HG02623 (cell line): ENCODE measurements around the gene ENDOV.
"Not testable (repeated sequence)": the region's sequence is repeated elsewhere in the genome, so short reads cannot be mapped to it uniquely, and the experiment has no call there.

Source experiments
- ATAC-seq: cut with Tn5 transposase; IDR thresholded peaks from one replicate; pipeline ENCODE4 v1.9.1; 2021; ENCODE audit warnings: moderate library complexity; ENCODE audit not compliant: unreplicated experiment

ENDOV gene

DNA sequence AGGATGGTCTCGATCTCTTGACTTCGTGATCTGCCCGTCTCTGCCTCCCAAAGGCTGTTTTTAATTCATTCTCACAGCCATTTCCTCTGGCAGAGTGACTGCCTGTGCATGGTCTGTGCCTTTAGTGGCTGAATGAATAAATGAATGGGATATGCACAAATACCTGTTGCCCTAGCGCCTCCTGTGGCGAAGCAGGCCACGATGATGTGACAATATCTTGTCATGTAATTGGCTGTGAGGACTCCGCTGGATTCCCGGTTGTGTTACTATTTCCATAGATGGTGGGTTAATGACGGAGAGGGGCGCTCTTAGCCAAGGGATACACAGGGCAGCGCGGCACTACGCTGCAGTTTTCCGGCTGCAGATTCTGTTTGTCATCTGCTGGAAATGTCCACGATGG is 26.8 kb upstream of the ENDOV start:
- ATAC-seq, result no peak

DNA sequence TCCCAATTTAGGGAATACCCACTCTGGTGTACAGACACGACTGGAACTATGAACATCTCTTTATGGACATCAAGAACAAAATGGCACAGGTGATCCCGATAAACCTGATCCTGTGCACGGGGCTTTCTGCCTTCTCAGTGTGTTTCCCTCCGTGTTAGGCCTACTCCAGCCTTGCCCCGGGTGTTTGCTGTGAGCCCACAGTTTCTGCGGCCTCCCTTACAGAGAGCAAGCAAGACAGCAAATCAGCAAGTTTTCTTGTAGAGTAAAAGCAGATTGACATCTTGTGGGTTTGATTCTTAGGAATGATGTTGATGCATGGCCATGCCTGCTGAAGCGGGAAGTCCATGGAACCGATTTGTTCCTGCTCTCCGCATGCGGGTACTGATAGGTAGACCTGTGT is 26.4 kb upstream of the ENDOV start:
- no peak for ATAC-seq

DNA sequence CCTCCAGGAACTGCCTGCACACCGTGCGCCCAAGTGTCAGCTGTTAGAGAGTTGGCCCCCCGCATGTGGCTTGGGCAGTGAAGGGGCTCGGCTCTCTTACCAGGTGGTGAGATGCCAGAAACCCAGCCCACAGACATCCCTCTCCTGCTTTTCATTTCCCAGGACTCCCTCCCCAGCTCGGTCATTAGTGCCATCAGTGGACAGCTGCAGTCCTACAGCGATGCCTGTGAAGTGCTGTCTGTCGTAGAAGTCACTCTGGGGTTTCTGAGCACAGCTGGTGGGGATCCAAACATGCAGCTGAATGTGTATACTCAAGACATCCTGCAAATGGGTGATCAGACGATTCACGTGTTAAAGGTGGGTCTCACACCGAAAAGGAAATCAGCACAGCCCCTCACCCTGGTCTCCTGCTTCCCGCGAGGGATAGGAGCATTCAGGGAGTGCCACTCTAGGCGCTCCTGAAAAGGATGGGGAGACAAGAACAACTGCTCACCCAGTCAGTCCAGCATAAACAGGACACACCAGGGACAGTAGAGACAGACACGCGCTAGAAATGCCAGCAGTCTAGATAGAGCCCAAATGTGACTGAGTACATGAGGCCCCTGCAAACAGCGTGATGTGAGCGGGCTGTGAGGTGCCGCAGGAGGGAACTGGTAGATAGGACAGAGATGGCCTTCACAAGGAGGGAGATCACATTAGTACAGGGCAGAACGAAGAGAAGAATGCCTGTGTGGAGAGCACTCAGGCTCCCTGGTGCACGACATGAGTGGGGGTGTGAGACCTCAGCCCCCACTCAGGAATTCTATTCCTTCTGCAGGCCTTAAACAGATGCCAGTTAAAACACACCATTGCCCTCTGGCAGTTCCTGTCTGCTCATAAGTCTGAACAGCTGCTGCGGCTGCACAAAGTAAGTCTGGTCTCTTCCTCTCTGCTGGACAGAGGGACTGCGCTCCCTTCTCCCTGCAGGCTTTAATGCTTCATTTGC is 25.7 kb upstream of the ENDOV start:
- no peak for ATAC-seq

DNA sequence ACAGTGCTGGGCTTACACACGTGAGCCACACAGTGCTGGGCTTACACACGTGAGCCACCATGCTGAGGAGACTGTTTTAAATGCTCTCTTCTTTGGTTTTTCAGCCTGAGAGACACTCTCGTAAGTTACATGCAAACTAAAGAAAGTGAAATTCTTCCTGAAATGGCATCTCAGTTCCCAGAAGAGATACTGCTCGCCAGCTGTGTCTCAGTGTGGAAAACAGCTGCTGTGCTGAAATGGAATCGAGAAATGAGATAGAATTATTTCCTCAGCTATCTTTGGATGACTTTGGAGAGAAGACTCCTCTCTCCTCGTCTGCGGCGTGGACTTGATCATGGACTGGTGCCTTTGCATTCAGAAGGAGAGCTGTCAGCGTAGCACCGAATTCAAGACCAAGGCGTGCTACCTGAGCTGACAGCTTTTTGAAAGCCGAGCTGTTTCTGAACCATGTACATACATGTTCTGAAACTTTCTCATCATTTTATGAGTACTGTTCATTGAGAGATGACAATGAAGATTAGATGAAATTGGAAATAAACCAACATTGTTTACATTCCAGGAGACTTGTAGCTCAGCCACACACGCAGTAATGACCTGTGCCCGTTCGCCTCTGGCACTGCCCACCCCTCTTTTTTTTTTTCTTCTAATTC is 21.6 kb upstream of the ENDOV start:
- ATAC-seq, result no peak

DNA sequence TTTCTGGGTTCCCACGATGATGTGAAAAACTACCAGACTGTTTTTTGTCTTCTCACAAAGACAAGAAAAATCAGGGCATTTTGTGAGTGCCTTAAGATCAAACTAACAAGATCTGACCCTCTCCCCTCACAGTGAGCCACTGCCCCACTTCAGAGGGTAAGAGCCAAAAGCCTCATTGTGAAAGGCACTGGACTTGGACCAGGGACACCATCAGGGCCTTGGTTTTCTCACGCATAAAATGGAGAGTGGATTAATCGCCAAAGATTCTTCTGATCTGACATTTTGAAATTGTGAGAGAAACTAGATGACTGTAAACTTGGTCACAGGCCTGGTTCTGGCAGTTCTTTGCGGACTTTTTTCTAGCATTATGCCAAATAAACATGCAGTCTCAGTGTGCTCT is 21.0 kb upstream of the ENDOV start:
- no peak for ATAC-seq

DNA sequence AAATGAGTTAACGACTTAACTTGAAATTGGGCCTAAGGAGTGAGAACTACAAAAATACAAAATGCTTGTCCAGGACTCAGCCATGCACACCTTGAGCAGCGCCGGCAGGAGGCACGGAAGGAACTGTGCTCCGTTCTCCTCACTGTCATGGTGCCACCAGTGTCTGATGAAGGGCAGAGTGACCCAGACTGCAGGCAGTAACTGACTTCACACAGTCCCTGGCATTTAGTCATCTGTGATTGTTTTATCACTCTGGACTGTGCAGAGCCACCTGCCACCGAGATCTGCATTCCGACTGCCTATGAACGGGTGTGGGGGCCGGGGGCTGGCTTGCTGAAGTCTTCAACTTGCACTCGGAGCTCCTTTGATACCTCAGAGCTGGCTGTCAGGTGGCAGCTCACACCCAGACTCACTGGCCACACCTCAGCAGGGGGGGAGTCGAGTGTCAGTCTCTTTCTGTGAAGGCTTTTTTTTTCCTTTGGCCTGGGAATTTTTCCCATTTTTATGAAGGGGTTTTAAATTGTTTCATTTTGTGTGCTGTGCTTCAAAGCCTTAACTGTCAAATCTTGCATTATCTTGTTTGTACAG is 20.2 kb upstream of the ENDOV start:
- no peak for ATAC-seq

DNA sequence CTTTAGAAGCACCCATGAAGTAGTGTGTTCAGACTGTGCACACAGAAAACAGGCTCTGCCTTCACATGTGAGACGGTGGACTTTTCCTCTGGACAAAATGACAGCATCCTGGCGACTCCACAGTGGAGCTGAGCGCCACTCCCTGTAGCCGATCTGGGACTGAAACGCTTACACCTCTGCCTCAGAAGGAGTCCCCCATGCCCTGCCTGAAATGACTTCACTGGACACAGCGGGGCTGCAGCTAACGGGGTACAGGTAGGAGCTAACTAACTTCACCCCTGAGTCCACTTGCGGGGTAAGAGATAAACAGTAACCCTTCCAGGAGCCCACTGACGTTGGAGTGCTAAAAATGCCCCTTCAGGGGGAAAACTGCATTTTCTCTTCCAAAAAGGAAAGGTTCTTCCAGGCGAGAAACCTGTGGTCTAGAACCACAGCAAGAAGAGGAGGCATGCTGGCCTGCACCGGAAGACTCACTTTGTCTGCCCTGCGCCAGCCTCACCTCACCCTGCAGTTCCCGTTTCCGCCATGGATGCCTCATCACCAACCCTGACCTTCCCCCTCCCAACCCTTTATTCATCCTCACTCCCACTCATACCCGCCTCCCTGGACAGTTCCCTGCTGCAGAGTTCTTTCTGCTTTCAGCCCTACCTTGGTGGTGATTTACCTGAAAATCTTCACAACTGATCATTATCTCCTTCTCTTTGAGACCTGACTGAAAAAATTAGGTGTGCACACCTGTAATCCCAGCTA is 19.4 kb upstream of the ENDOV start:
- no peak for ATAC-seq

DNA sequence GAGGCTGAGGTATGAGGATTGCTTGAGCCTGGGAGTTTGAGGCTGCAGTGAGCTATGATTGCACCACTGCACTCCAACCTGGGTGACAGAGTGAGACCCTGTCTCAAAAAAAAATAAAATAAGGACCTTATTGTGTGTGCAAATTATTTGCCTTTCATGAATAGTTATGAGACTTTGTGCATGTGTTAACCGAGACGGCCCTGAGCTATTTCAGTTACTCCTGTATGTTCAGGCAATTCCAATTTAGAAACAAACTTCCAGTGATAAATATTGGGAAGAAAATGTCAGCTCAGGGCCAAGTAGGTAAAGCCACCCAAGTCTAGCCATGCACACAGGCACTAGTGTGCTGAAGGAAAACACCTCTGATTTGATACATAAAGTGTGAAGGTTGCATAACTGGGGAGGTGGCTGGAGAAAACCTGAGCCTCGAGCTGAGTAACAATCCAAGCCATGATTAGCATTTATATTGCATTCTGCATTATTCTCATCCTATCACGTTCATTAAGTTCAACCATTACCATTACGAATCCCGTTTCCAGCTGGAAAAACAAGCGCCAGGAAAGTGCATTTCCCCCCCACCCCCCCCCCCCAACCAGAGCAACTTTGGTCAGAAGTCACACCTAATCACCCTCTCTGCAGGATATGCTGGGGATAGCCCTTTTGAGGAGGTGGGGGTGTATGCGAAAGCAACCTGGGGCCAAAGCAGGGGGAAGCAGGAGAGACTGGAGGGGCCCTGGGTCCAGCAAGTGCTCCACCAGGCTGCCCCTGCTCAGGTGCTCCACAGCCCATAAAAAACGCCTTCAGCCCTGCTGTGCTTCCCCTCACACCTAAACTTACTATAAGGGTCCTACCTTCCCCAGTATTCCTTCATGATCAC is 18.6 kb upstream of the ENDOV start:
- ATAC-seq, result no peak

DNA sequence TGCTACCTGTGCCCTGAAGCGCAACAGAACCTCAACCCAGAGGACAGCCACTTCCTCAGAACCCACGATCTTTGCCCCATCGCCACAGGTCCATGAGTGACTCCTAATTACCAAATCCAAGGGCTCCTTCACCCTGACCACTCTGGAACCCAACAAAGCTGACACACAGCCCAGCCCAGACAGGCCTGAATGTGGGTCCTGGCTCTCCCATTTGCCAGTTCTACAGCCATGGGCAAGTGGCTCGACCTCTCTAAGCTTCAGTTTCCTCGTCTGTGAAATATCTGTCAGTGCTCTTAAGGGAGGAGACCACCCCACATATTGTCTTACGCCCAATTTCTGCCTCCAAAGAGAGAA is 18.0 kb upstream of the ENDOV start:
- ATAC-seq, result no peak

DNA sequence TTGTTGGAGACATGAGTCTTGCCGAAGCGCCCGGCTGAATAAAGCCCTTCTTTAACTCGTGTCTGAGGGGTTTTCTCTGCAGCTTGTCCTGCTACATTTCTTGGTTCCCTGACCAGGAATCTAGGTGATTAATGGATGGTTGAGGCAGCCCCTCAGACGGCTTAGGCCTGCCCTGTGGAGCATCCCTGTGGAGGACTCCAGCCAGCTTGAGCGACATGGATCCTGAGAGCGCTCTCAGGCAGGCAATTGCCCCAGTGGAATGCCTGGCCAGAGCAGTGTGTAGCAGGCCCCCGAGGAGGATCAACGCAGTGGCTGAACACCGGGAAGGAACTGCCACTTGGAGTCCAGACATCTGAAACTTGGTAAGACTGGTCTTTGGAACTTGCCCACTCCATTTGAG is 17.3 kb upstream of the ENDOV start:
- no peak for ATAC-seq

DNA sequence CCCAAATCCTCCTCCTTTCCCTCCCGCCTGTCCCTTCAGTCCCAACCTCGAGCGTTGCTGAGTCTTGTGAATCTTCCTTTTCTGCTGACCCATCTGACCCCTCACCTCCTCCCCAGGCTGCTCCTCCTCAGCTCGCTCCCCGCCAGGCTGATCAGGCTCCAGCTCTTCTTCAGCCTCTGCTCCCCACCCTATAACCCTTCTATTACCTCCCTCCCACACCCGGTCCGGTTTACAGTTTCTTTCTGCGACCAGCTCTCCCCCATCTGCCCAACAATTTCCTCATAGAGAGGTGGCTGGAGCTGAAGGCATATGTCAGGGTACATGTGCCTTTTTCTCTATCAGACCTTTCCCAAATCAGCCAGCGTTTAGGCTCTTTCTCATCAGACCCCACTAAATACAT is 13.9 kb upstream of the ENDOV start:
- ATAC-seq, result not testable (repeated sequence)

DNA sequence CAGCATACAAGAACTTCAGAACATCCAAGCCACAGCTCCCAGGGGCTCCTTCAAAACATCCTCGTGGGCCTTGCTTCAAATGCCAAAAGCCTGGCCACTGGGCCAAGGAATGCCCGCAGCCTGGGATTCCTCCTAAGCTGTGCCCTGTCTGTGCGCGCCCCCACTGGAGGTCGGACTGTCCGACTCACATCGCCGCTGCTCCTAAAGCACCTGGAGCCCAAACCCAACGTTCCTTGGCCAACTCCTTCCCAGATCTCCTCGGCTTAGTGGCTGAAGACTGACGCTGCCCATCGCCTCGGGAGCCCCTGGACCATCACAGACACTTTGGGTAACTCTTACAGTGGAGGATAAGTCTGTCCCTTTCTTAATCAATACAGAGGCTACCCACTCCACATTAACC is 12.9 kb upstream of the ENDOV start:
- not testable (repeated sequence) for ATAC-seq

DNA sequence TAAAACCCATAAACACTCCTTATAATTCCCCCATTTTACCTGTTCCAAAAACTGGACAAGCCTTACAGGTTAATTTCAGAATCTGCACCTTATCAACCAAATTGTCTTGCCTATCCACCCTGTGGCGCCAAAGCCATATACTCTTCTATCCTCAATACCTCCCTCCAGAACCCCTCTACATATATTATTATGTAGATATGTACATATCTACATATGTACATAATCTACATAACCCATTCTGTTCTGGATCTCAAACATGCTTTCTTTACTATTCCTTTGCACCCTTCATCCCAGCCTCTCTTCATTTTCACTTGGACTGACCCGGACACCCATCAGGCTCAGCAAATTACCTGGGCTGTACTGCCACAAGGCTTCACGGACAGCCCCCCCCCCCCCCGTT is 12.0 kb upstream of the ENDOV start:
- no peak for ATAC-seq

DNA sequence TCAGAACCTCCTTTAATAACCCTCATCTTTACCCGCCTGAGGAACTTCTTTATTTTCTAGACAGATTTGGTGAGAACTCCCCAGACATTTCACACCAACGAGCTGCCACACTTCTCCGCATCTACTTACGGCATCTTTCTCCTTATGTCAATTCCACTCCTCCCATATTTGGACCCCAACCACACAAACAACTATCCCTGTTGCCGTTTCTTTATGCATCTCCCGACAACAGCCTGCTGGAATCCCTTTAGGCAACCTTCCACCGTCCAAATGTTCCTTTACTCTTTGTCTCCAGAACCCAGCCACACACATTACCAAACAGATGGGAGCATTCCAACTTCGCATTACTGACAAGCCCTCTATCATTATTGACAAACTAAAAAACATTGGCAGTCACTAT is 8.8 kb upstream of the ENDOV start:
- no peak for ATAC-seq

DNA sequence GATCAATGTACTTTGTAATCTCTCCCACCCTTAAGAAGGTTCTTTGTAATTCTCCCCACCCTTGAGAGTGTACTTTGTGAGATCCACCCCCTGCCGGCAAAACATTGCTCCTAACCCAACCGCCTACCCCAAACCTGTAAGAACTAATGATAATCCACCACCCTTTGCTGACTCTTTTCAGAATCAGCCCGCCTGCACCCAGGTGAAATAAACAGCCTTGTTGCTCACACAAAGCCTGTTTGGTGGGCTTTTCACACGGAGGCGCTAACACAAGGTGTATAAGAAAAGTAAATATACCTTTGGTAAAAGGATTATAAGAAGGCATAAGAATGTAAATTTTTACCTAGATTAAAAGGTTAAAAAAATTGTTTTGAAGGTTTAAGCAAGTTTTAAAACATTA is 7.0 kb upstream of the ENDOV start:
- not testable (repeated sequence) for ATAC-seq

DNA sequence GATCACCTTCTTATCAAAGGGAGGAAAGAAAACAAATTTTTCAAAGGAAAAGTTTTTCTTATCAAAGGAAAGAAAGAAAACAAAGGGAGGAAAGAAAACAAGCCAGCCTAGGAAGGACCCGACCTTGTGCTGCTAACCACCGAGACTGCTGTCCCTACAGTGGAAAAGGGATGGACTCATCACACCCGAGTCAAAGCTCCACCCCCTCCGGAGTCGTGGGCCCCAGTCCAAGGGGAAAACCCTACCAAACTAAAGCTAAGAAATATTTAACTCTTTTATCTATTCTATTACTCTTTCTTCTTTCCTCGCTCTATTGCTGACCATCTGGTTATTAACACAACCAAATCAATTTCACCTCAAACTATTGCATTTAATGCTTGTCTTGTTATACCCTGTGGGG is 6.1 kb upstream of the ENDOV start:
- ATAC-seq, result no peak

DNA sequence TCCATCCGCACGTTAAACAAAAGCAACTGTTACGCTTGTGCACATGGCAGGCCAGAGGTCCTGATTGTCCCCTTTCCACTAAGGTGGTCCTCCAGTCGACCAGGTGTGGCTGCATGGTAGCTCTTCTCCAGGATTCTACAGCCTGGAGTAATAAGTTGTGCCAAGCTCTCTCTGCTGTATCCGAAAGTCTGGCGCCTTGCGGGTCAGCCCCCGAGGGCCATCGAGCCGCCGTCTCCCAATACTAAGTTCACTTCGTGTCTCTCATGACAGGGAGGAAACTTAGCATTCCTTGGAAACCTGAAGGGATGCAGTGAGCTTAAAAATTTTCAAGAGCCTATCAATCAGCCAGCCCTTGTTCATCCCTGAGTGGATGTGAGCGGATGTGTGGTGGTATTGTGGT is 5.3 kb upstream of the ENDOV start:
- no peak for ATAC-seq

DNA sequence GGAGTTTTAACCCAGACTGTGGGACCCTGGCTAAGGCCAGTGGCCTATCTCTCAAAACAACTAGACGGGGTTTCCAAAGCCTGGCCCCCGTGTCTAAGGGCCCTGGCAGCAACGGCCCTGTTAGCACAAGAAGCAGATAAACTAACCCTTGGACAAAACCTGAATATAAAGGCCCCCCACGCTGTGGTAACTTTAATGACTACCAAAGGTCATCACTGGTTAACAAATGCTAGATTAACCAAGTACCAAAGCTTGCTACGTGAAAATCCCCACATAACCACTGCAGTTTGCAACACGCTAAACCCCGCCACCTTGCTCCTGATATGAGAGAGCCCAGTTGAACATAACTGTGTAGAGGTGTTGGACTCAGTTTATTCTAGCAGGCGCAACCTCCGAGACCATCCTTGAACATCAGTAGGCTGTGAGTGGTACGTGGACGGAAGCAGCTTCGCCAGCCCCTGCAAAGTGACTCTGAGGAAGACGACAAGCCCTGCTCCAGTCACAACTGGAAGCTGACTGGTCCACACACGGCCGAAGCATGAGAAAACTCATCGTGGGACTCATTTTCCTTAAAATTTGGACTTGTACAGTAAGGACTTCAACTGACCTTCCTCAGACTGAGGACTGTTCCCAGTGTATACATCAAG is 4.4 kb upstream of the ENDOV start:
- ATAC-seq, result not testable (repeated sequence)

DNA sequence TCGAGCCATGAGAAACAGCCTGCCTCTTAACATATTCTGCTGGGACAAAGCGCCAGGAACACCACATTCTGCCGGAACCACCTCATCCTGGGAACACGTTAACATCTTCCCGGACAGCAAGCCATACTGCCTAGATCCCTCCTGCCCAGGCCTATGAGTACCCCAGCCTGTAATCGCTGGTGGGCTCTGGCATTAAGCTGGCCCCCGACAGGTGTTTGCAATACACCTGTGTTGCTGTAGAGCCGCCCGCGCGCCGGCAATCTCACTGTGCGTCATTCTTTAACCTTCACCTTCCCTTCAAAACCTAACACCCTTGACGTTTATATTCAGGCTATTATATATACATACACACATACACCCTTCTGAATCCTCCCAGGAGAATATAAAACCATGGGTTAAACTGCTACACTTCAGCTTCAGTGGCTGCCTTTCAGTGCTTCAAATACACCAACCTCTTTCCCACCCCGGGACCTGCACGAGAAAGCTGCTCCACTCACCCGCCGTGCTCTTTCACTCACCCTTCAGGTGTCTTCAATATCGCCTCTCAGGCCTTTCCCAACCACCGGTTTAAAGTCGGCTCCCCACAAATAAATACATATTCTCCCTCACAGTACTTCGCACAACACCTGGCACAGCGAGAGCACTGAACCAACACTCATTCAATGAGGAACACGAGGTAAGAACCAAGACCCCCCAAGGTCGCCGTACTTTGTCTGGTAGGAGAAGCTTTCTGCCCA is 1.0 kb upstream of the ENDOV start:
- no peak for ATAC-seq
